ENCODE results near the gene CEP85. TPM values are rescaled to one million over a fixed set of nuclear protein-coding genes. Genes with fewer than 3 reads are reported as not detected.

The CEP85 gene
- total and polyA plus RNA-seq, 9 of the 15 experiments (the other 6 are each of a cell fraction or from before 2014, with no cell fraction given), result 42.1 to 140 (median 92.6) TPM

DNA sequence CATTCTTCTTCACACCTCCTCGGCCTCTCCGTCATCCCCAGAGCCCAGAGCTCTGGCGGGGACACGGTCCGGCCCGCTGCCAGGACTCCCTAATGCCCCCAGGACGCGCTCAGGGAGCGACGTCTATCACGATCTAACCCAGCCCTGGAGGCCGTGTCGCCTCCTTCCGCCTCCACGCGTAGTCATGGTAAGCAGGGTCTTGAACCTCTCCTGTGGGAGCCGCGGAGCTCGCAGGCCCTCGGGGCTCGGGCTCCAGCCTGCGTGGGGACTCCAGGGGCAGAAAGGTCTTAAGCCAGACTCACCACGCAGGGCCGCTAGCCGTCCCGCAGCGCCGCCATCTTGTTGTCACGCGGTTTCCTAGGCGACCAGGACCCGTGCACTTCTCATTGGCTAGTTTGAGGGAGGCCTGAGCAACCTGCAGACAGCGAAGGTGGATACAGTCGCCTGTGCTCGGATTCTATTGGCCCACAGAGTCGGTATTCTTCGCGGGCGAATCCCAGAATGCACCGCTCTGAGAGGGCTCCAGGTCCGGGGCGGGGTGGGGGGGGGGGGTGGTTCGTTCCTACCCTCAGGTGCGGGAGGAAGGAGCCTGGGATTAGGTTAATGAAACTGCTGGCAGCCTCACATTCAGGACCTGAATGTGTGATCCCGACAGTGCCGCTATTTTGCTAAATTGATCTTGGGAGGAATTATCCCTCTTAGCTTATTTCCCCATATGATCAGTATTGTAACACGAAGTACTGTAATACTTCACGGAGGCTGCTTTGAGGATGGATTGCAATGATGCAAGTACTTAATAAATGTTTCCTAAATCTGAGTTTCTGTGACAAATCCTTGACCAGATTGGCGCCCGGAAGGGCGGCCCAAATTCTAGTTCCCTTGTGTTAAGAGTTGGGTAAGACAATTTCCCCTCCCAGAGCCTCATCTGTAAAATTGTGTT is 72.6 kb downstream of the CEP85 start, which contains the start of gene UBXN11 (continued):
- peak; percentile 80 to 89 for TF ChIP-seq FOXK2 (conservative IDR thresholded peaks at IDR 0.05 in 1 of 2, IDR thresholded peaks at IDR 0.05 in 1 of 2; ENCODE audit: low read depth in 2 of 2)
- peak; percentile 70; the same call in 1 of the 2 replicates for TF ChIP-seq TFAP4 (CRISPR knock-in tag; IDR thresholded peaks at IDR 0.05; ENCODE audit: borderline replicate concordance)
- TF ChIP-seq NFRKB (IDR thresholded peaks at IDR 0.05; ENCODE audit: low read depth), result peak; percentile 46
- no peak for TF ChIP-seq STAT5A (IDR thresholded peaks at IDR 0.05; ENCODE audit: borderline replicate concordance, low read length)
- TF ChIP-seq CEBPG (CRISPR knock-in tag; IDR thresholded peaks at IDR 0.05), result no peak; the same call in 1 of the 2 replicates
- peak; percentile 24 to 62; a peak in 1 of 4 replicates for TF ChIP-seq CEBPG (tag; conservative IDR thresholded peaks at IDR 0.05 in 1 of 2, IDR thresholded peaks at IDR 0.05 in 1 of 2)
- peak; percentile 34; the same call in 1 of the 2 replicates for TF ChIP-seq JUN (IDR thresholded peaks at IDR 0.05; ENCODE audit: borderline replicate concordance, low read depth, low read length)
- TF ChIP-seq JUN (CRISPR knock-in tag; IDR thresholded peaks at IDR 0.05; ENCODE audit: borderline replicate concordance), result no peak
- peak; percentile 97 for TF ChIP-seq FOXJ2 (tag; IDR thresholded peaks at IDR 0.05)
- TF ChIP-seq MTA3 (IDR thresholded peaks at IDR 0.05; ENCODE audit: borderline replicate concordance), result peak; percentile 20; the same call in 1 of the 2 replicates
- TF ChIP-seq HCFC1 (IDR thresholded peaks at IDR 0.05; ENCODE audit: low read depth, low read length), result peak; percentile 73
- TF ChIP-seq RBBP5 (IDR thresholded peaks at IDR 0.05; ENCODE audit: borderline replicate concordance, insufficient read depth, low read length, poor library complexity, severe bottlenecking), result peak; percentile 84
- TF ChIP-seq C11orf30 (IDR thresholded peaks at IDR 0.05; ENCODE audit: low read depth), result peak; percentile 83
- no peak for TF ChIP-seq ZNF586 (CRISPR knock-in tag; conservative IDR thresholded peaks at IDR 0.05)
- TF ChIP-seq, protein P1, sequence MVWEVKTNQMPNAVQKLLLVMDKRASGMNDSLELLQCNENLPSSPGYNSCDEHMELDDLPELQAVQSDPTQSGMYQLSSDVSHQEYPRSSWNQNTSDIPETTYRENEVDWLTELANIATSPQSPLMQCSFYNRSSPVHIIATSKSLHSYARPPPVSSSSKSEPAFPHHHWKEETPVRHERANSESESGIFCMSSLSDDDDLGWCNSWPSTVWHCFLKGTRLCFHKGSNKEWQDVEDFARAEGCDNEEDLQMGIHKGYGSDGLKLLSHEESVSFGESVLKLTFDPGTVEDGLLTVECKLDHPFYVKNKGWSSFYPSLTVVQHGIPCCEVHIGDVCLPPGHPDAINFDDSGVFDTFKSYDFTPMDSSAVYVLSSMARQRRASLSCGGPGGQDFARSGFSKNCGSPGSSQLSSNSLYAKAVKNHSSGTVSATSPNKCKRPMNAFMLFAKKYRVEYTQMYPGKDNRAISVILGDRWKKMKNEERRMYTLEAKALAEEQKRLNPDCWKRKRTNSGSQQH (CRISPR knock-in tag; IDR thresholded peaks at IDR 0.05), result 0 out of 2 replicates have a peak, but pooled peaks have one; percentile 71
- TF ChIP-seq, protein P2, sequence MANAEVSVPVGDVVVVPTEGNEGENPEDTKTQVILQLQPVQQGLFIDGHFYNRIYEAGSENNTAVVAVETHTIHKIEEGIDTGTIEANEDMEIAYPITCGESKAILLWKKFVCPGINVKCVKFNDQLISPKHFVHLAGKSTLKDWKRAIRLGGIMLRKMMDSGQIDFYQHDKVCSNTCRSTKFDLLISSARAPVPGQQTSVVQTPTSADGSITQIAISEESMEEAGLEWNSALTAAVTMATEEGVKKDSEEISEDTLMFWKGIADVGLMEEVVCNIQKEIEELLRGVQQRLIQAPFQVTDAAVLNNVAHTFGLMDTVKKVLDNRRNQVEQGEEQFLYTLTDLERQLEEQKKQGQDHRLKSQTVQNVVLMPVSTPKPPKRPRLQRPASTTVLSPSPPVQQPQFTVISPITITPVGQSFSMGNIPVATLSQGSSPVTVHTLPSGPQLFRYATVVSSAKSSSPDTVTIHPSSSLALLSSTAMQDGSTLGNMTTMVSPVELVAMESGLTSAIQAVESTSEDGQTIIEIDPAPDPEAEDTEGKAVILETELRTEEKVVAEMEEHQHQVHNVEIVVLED (CRISPR knock-in tag; IDR thresholded peaks at IDR 0.05), result peak; percentile 22; the same call in 1 of the 2 replicates
- TF ChIP-seq ZNF77 (CRISPR knock-in tag; IDR thresholded peaks at IDR 0.05), result no peak
- TF ChIP-seq ZEB2 (IDR thresholded peaks at IDR 0.05), result no peak
- TF ChIP-seq DIDO1 (tag; IDR thresholded peaks at IDR 0.05; ENCODE audit: low read depth), result peak; percentile 65; the same call in 1 of the 2 replicates
- no peak for TF ChIP-seq ZSCAN32 (CRISPR knock-in tag; IDR thresholded peaks at IDR 0.05)
- TF ChIP-seq HEY1 (CRISPR knock-in tag; IDR thresholded peaks at IDR 0.05; ENCODE audit: borderline replicate concordance), result no peak
- peak; percentile 92 for TF ChIP-seq BMI1 (IDR thresholded peaks at IDR 0.05; ENCODE audit: low read length)
- TF ChIP-seq, protein P3, sequence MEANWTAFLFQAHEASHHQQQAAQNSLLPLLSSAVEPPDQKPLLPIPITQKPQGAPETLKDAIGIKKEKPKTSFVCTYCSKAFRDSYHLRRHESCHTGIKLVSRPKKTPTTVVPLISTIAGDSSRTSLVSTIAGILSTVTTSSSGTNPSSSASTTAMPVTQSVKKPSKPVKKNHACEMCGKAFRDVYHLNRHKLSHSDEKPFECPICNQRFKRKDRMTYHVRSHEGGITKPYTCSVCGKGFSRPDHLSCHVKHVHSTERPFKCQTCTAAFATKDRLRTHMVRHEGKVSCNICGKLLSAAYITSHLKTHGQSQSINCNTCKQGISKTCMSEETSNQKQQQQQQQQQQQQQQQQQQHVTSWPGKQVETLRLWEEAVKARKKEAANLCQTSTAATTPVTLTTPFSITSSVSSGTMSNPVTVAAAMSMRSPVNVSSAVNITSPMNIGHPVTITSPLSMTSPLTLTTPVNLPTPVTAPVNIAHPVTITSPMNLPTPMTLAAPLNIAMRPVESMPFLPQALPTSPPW (CRISPR knock-in tag; IDR thresholded peaks at IDR 0.05), result peak; percentile 98

Data from K562 (cell line).